Retina (tissue), 1 donor: ENCODE results near the gene C14orf180.
"Not testable (repeated sequence)": the region's sequence is repeated elsewhere in the genome, so short reads cannot be mapped to it uniquely, and the experiment has no call there.

ENCODE experiments used
- DNase-seq: peaks from one replicate; pipeline ENCODE4 v3.0.0-alpha.2; 2016

The C14orf180 gene

GRCh38 chr14:104614126-104614812, 34.7 kb downstream of the C14orf180 start:
- no peak for DNase-seq

DNA sequence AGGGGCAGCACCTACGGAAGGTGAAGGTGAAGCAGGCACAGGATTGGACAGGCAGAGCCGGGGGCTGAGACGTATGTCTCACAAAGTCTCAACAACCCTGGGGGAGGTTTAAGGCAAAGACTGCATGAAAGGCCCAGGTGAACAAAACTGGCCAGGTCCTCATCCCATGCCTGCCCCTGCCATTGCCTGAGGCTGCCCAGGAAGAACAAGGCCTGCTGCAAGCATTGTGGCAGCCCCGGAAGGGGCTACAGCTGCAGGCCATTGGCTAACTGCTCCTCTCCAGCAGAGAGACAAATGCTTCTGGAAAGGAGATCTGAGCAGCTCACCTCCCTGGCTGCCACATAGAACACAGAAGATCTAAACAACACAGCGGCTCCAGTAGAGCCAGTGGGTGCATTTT, 45.4 kb downstream of the C14orf180 start:
- no peak for DNase-seq

DNA sequence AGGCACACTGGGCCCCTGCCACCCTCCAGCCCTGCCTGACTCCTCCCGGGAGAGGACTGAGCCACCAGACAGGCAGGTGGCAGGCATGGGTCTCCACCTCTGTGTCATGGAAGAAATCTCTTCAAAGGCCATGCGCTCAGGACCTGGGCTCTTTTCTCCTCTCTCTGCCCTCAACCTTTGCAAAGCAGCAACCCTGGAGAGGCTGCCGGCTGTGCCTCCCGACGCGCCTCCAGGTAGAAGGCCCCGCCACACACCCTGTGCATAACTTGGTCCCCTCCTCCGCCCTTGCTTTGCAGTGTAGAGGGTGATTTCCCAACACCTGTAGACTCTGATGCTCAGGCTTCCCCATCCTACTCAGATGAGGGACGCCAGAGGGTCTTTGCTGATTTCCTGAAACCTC, 53.2 kb downstream of the C14orf180 start:
- no peak for DNase-seq

DNA sequence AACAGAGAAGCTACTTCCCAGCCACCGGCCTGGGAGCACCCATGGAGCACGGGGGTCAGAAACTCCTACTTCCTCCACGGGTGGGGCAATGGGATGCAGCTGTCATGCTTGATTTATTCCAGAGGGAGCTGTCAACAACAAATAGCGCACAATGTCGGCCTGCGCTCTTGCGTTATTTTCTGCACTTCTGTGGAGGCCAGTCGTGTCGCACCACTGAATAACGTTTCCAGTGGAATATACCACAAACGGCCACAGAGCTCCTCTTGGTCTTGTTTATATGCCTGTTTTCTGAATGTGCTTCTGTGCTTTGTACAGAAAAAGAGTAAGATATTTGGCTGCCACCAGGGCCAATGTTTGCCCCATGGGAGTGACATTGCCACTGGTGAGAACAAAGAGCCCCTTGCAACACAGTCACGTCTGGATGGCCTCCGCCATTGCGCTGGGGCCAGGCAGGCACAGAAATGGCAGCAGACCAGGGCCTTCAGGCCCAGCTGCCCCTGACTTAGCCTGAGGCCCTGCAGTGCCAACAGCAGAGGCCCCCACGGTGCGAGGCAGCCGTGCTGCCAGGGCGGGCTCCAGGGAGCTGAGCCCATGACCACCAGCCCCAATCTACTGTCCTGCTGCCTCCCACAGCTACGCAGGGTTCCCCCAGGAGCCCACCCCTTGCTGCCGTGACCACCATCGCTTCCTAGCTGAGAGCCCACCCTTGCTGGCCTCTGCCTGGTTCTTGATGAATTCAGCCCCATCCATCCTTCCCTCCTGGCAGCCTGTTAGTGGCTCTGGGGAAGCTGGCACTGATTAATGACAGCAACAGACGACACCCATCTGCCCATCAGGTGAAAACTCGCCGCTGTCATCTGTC, 53.9 kb downstream of the C14orf180 start:
- DNase-seq = no peak

DNA sequence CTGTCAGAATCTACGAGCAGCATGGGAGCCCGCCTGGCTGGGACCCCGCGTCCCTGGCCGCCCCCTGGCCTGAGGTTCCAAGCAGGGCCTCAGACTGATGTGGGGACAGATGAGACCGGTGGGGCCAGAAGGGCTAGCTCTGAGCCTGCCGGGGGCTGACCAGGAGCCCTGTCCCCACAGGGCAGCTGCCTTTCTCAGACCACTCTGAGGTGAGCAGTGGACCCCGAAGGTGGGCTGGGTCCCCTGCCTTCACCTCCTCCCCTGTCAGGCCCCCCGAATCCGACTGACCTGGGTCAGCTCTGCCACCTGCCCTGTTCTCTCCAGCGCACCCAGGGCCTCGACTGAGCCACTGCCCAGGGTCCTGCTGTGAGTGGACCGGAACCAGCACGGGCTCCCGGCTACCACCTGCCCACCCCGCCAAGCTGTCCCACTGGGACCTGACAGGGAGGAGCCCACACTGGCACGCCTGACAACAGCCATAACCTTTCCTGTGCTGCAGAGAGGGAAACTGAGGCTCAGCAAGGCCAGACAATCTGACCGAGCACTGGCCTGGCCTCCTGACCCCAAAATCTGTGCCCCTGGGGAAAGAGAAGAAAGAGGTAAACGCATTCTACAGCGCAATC, 54.7 kb downstream of the C14orf180 start:
- no peak for DNase-seq

- DNase-seq = no peak
Measured at GRCh38 chr14:104634886-104635570, 55.5 kb downstream of the C14orf180 start.

DNA sequence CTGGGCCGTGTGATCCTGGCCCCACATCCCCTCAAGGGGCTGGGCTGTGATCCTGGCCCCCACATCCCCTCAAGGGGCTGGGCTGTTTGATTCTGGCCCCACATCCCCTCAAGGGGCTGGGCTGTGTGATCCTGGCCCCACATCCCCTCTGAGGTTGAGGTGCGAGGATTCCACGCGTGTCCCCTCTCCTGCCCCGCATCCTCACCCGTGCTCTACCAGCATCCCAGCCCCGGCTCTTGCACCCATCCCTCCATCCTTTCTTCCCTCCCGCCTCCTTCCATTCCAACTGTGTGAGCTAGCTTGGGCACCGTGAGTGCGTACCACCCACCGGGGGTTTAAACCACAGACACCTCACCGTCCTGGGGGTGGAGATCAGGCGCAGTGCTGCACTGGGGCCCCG, 56.2 kb downstream of the C14orf180 start:
- DNase-seq = no peak

DNA sequence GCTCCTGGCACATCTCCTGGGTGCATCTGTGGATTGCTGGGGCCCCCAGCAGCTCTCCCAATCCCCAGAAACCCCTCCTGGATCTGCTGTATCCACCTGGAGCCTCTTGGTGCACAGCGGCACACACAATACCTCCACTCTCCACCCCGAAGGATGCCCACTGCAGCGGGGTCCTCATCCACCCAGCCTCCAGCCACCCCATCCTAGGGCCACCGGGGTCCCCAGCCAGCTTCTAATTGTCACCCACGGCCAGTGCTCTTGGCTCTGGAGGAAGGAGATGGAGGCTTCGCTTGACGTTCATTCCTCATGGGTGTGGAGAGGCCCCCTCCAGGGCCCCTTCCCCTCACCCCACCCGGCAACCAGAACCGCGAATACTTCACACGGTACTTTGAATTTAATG, 56.6 kb downstream of the C14orf180 start:
- no peak for DNase-seq

DNA sequence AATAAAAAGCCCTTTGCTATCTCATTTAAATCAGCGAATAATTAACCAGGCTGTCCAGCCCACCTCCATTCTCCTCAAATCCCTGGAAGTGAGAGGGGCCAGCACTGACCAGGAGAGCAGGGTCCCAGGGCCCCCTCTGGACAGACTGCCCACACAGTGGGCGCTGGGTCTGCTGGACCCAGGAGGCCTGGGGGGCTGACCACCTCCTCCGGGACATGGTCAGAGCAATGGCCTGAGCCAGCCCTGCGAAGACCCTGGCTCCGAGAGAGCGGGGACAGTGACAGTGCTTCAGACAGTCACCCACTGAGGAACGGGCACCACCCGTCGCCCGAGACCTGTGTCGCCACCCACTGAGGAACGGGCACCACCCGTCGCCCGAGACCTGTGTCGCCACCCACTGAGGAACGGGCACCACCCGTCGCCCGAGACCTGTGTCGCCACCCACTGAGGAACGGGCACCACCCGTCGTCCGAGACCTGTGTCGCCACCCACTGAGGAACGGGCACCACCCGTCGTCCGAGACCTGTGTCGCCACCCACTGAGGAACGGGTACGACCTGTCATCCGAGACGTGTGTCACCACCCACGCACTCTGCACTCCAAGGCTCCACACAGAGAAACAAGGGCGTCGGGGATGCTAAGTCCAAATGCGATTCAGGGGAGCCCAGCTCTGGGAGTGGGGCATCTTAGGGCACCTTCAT, 57.4 kb downstream of the C14orf180 start:
- DNase-seq = not testable (repeated sequence)

DNA sequence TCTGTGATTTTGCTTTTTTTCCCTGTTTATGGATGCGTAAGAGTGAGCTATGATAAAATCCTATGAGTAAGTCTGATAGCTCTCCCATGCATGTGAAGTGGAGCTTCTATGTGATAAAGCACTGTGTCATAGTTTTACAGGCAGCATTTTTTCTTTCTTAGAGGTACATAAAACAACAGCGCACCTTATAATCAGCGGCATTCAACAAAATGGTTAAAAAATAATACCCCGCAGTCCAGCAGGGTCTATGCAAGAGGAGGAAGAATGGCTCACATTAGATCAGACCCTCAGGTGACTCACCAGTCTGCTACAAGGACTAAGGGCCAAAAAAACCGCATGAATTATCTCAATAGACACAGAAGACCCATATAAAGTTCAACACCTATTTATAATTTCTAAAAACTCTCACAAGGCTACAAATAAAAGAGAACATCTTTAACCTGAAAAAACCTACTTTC, 58.0 kb downstream of the C14orf180 start:
- DNase-seq = no peak

DNA sequence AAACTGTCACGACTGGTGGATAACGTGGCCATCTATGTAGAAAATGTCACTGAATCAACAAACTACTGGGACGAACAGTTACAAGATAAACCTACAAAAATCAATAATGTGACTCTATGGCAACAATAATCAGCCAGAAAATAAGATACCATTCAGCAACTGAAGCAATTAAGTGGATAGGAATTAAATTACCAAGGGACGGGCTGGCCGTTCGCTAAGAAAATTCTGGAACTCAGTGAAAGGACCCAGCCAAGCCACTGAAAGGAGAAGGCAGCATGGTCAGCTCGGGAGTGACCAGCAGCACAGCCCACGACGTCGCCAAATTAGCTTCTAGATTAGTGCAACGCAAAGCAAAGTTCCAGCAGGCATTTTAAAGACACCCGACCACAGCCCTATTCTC, 58.6 kb downstream of the C14orf180 start:
- peak; percentile 40 for DNase-seq

GRCh38 chr14:104638927-104639450, 59.4 kb downstream of the C14orf180 start:
- no peak for DNase-seq

- DNase-seq = no peak
Measured at GRCh38 chr14:104639471-104639870, 59.9 kb downstream of the C14orf180 start.
